GM21737 (cell line): Measurements from ENCODE around the gene MAPK11.

ENCODE experiments used
- ATAC-seq: cut with Tn5 transposase; IDR thresholded peaks from one replicate; pipeline ENCODE4 v1.9.1; 2021; ENCODE audit warnings: mild to moderate bottlenecking, moderate library complexity; ENCODE audit not compliant: unreplicated experiment

MAPK11 gene

GRCh38 chr22:50296658-50297490, 26.7 kb upstream of the MAPK11 start:
- no peak for ATAC-seq

DNA sequence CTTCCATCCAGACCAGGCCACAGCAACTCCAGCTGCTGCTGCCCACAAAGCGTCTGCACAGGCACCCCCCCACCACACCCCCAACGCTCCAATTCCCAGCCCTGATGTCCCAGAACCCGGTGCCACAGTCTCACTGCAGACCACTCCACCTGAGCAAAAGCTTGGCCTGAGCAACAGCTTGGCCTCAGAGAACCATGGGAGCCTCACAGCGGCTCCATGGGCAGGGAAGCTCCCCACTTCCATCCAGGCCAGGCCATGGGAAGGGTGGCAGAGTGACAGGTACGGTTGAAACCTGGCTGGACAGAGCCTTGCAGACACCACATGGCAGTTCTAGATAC, 24.1 kb upstream of the MAPK11 start:
- no peak for ATAC-seq

GRCh38 chr22:50293441-50294318, 23.5 kb upstream of the MAPK11 start:
- ATAC-seq = no peak

- ATAC-seq = no peak
These were observed 22.7 kb upstream of the MAPK11 start for GRCh38 chr22:50292643-50293440.

GRCh38 chr22:50289942-50290630, 19.9 kb upstream of the MAPK11 start:
- no peak for ATAC-seq

DNA sequence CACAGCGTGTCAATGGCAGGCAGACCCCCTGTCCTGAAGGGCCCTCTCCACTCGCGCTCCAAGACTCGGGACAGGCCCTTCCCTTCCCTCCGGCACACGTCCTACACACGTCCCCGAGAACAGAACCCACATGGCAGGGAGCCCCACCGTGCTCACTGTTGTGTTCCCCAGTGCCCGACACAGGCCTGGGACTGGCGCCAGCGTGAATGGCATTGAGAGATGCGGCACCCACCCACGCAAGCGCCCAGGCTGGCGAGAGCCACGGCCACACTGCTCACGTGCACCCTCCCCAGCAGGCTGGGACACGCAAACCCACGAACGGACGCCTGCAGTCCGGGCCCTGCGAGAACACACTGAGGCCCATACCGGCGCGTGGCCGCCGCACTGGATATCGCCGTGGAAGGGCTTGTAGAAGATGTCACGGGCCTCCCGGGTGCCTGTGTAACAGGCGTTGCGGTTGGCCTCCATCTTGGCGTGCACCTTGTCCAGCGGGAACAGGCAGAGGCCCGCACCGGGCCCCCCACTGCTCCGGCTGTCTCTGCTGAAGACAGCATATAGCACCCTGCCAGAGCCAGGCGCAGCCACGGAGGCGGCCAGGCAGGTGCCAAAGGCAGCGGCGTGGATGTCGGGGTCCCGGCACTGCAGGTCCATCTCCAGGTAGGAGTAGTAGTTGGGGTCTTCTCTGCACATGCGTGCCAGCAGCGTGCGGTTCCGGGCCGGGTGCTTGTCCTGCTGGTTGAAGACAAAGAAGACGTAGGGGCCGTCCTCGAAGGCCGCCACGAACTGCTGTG, 19.2 kb upstream of the MAPK11 start:
- no peak for ATAC-seq

GRCh38 chr22:50287731-50288130, 17.6 kb upstream of the MAPK11 start:
- ATAC-seq = no peak

- no peak for ATAC-seq
These were observed 16.6 kb upstream of the MAPK11 start for GRCh38 chr22:50286701-50287318.

GRCh38 chr22:50286275-50286674, 16.1 kb upstream of the MAPK11 start:
- no peak for ATAC-seq

GRCh38 chr22:50285568-50286229, 15.5 kb upstream of the MAPK11 start:
- ATAC-seq = no peak

DNA sequence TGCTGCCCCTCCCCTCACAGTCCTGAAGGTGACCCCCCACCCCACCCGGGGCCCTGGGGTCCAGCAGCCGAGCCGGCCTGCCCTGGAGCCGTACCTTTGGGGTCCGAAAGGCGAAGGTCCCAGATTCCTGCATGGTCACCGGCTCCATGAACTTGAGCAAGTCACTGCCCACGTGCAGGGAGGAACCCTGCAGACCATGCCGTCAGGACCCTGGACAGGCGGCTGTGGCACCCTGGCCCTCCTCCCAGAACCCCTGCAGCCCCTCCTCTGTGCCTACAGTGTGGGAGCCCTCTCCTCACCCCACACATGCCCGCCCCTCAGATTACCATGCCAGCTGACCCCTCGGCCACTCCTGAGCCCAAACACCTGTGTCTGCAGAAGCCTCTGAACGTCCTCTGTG, 14.3 kb upstream of the MAPK11 start:
- no peak for ATAC-seq

- ATAC-seq = no peak
These were observed 13.6 kb upstream of the MAPK11 start for GRCh38 chr22:50283821-50284220.

- no peak for ATAC-seq
These were observed 12.4 kb upstream of the MAPK11 start for GRCh38 chr22:50282361-50283155.

GRCh38 chr22:50281957-50282356, 11.8 kb upstream of the MAPK11 start:
- no peak for ATAC-seq

DNA sequence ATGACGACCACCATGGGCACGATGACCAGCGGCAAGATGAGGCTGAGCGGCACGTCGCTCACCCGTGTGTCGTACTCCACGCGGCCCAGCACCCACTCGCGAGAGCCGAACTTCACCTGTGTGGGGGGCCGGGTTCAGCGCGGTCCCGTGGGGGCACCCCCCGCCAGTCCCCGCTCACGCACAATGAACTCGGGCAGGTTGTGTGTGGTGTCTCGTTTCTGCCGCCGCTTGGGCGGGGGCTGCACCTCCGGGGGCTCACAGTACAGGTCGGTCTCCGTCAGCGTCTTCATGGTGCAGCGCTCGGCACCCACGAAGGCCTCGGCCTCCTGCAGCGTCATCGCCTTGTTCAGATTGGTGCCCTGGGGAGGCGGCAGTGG, 11.2 kb upstream of the MAPK11 start:
- no peak for ATAC-seq

DNA sequence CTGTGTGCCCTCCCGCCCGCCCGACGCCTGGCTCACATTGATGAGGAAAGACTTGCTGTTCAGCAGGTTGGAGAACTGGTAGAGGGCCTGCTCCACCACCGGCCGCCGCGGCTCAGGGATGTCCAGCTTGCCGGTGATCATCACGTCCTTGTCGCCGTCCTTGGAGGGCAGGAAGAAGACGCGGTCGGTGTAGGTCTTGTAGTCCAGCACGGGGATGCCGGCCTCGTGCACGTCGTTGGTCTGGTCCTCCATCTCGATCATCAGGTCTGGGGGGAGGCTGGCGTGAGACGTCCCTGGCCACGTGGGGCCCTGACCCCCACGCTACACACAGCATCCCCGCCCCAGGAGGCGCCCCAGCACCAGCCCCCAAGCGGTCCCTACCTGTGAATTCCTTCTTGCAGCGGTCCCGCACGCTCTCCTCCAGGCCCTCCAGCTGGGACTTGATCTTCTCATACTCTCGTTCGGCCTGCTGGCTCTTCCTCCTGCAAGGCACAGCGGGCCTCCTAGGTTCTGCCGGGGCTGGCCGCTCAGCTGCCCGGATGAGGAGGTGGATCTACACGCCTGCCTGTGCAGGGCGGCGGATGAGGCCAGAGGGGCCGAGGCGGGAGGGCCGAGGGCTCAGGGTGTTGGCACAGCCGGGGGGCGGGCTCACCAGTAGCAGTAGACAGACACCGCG, 10.7 kb upstream of the MAPK11 start:
- no peak for ATAC-seq

DNA sequence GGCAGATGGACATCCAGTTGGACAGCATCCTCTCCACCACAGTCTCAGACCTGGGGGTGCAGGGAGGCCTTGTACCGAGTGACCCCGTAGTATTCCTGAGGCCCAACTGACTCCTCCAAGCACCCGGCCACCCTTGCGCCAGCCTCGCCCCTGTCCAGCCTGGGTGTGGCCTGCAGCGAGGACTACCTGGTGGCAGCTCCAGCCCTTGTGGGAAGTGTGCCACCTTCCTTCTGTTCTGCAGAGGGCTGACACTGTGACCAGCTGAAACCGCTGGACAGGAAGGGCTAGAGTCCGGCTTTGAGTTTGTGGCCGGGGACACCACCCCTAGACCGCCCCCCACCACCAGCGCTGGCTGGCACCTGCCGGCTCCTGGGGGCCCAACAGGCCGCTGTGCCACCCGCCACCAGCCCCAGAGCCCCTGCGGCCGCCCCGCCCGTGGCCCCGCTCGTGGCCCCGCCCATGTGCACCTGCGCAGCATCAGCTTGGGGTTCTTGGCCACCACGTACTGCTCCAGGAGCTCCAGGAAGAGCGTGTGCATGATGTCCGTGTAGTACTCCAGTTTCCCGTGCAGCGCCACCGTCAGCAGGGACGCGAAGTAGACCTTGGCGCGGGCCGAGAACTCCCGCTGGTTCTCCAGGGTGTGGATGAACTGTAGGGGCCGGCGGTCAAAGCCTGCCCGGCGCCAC, 10.0 kb upstream of the MAPK11 start:
- ATAC-seq = no peak
